GM12878 (cell line): ENCODE results near the gene CEP128. TPM values are rescaled to one million over a fixed set of nuclear protein-coding genes. Genes with fewer than 3 reads are reported as not detected.

Experiments used
- ATAC-seq: fragments of 200-7000 bp; cut with Tn5 transposase; 3 replicates; pipeline ENCODE4 v1.9.1; 2020; ENCODE audit warnings: mild to moderate bottlenecking, moderate library complexity
- BruUV-seq: library from RNA; stranded (reverse); fragments of 400-500 nt; replicated peaks from 2 replicates; lab custom pipeline; 2021; lab: Mats Ljungman, UMichigan
- CTCF ChIA-PET: fragments of 300-600 bp; sonication (Branson Sonifier 250); formaldehyde crosslinking; extraction: SDS; loops from one replicate; lab custom pipeline; 2021; ENCODE audit warnings: inconsistent platforms; lab: Yijun Ruan, JAX
- POLR2A ChIA-PET: fragments of 350-600 bp; formaldehyde crosslinking; extraction: SDS; loops from one replicate; lab custom pipeline; 2021; ENCODE audit warnings: inconsistent platforms; lab: Charles Lee
- RAD21 ChIA-PET: fragments of 300-600 bp; sonication (Branson Sonifier 250); formaldehyde crosslinking; loops from one replicate; lab custom pipeline; 2023; ENCODE audit warnings: antibody characterized with exemption; ENCODE audit not compliant: unreplicated experiment; lab: Charles Lee
- SMC1A ChIA-PET: fragments of 300-600 bp; sonication (Branson Sonifier 250); formaldehyde crosslinking; loops from one replicate; lab custom pipeline; 2023; ENCODE audit not compliant: unreplicated experiment, uncharacterized antibody; lab: Charles Lee
- DNase-seq: peaks from one replicate; pipeline ENCODE4 v3.0.0-alpha.2; 2011; ENCODE audit warnings: low read depth, low spot score
- FAIRE-seq: peaks from 3 replicates; lab custom pipeline; 2011; peaks lifted over from hg19 to GRCh38; lab: Jason Lieb, UNC
- H2AFZ ChIP-seq: 2 replicates; pipeline ENCODE4 v1.6.0; 2011; ENCODE audit warnings: low read depth, low read length, control low read depth; ENCODE audit not compliant: control insufficient read depth
- H3K27ac ChIP-seq: 2 replicates; pipeline ENCODE4 v1.5.1; 2011; ENCODE audit warnings: control low read depth; ENCODE audit not compliant: control insufficient read depth, insufficient read depth
- H3K27me3 ChIP-seq, 2 experiments: replicated peaks in 1 of 2; 2 replicates each; pipeline versions ENCODE4 v1.6.0 to v1.6.1; 2011; ENCODE audit warnings: low read length in 1 of 2; ENCODE audit not compliant: control insufficient read depth in 2 of 2, insufficient read depth in 2 of 2
- H3K36me3 ChIP-seq, 2 experiments: 2 replicates each; pipeline ENCODE4 v1.5.1; 2011; ENCODE audit warnings: low read length in 1 of 2; ENCODE audit not compliant: control insufficient read depth in 2 of 2, insufficient read depth in 2 of 2
- H3K4me1 ChIP-seq: 2 replicates; pipeline ENCODE4 v1.6.1; 2011; ENCODE audit warnings: mild to moderate bottlenecking, low read length, moderate library complexity, mixed read lengths; ENCODE audit not compliant: control insufficient read depth, insufficient read depth
- H3K4me2 ChIP-seq: 2 replicates; pipeline ENCODE4 v1.6.0; 2011; ENCODE audit warnings: control low read depth; ENCODE audit not compliant: control insufficient read depth, insufficient read depth
- H3K4me3 ChIP-seq: fragments of 200-600 bp; sonication (generic); 2 replicates; pipeline ENCODE4 v1.5.1; 2016
- H3K79me2 ChIP-seq: 2 replicates; pipeline ENCODE4 v1.6.0; 2011; ENCODE audit warnings: low read length; ENCODE audit not compliant: control insufficient read depth, insufficient read depth
- H3K9ac ChIP-seq: 2 replicates; pipeline ENCODE4 v1.8.0; 2011; ENCODE audit warnings: low read length, control low read depth, mixed read lengths; ENCODE audit not compliant: control insufficient read depth, insufficient read depth
- H3K9me3 ChIP-seq: replicated peaks from 3 replicates; pipeline ENCODE4 v1.5.1; 2011; ENCODE audit warnings: mild to moderate bottlenecking, low read length; ENCODE audit not compliant: control insufficient read depth, insufficient read depth
- H4K20me1 ChIP-seq: 2 replicates; pipeline ENCODE4 v1.6.0; 2011; ENCODE audit not compliant: control insufficient read depth, insufficient read depth
- ASH2L ChIP-seq: fragments of 300-600, 200-600 bp; sonication (generic); IDR thresholded peaks from 2 replicates; pipeline ENCODE4 v1.6.1; 2017; ENCODE audit warnings: low read depth, mild to moderate bottlenecking, borderline replicate concordance
- NFYA ChIP-seq: IDR thresholded peaks from 2 replicates; pipeline ENCODE4 v1.6.1; 2011; ENCODE audit warnings: low read depth, mild to moderate bottlenecking, low read length, improper control_type of control experiment, borderline replicate concordance
- NRF1 ChIP-seq: conservative IDR thresholded peaks from 2 replicates; pipeline ENCODE4 v1.6.1; 2011; ENCODE audit warnings: mild to moderate bottlenecking, low read depth, low read length, improper control_type of control experiment
- RBBP5 ChIP-seq: fragments of 200-600 bp; sonication (generic); conservative IDR thresholded peaks from 2 replicates; pipeline ENCODE4 v1.6.1; 2016
- RFX5 ChIP-seq: IDR thresholded peaks from 2 replicates; pipeline ENCODE4 v1.6.1; 2011; ENCODE audit warnings: low read depth, low read length, improper control_type of control experiment
- SIX5 ChIP-seq: IDR thresholded peaks from 2 replicates; pipeline ENCODE4 v1.6.1; 2011; ENCODE audit warnings: mild to moderate bottlenecking, low read depth, low read length, moderate library complexity; ENCODE audit not compliant: severe bottlenecking
- SMARCA5 ChIP-seq: fragments of 450-650 bp; IDR thresholded peaks from 2 replicates; pipeline ENCODE4 v1.6.1; 2017; ENCODE audit warnings: mild to moderate bottlenecking
- SMC3 ChIP-seq: IDR thresholded peaks from 2 replicates; pipeline ENCODE4 v1.6.1; 2011; ENCODE audit warnings: low read length, improper control_type of control experiment, borderline replicate concordance
- STAT1 ChIP-seq: fragments of 450-650 bp; conservative IDR thresholded peaks from 2 replicates; pipeline ENCODE4 v1.6.1; 2014; ENCODE audit warnings: antibody characterized with exemption, mild to moderate bottlenecking
- ZBTB40 ChIP-seq: fragments of 450-650 bp; IDR thresholded peaks from 2 replicates; pipeline ENCODE4 v1.6.1; 2016; ENCODE audit warnings: mild to moderate bottlenecking, moderate library complexity, borderline replicate concordance
- ZNF384 ChIP-seq: IDR thresholded peaks from 2 replicates; pipeline ENCODE4 v1.6.1; 2012; ENCODE audit warnings: low read depth, mild to moderate bottlenecking, low read length, improper control_type of control experiment, borderline replicate concordance
- ZNF592 ChIP-seq: fragments of 450-650 bp; IDR thresholded peaks from 2 replicates; pipeline ENCODE4 v1.6.1; 2017; ENCODE audit warnings: mild to moderate bottlenecking, moderate library complexity
- WGBS: methylation state at CpG from one replicate; pipeline ENCODE4 v1.1.6; 2016; ENCODE audit warnings: low lambda C conversion rate; ENCODE audit not compliant: insufficient replicate concordance, insufficient coverage; ENCODE audit errors: missing lambda C conversion rate; 5-methylcytosine and 5-hydroxymethylcytosine counted together
- in situ Hi-C: fragments of 300-500 bp; cut with MboI; formaldehyde crosslinking; loops from 9 replicates; pipeline ENCODE4 v1.14.3; 2018; ENCODE audit warnings: mixed read lengths
- intact Hi-C: fragments of 100-400 bp; cut with micrococcal nuclease; formaldehyde crosslinking; loops from one replicate; pipeline ENCODE4 v1.14.2; 2022; ENCODE audit not compliant: unreplicated experiment
- polyA plus RNA-seq, 11 experiments: library from polyadenylated mRNA; depleted of rRNA in 4 of 11; unstranded in 6 of 11; stranded (reverse) in 5 of 11; fragments of >200 nt; fragmentation: Nextera tagmentation in 4 of 11; fragmentation: Illumina TruSeq in 1 of 11; extraction: Ambion mirVana in 4 of 11; extraction: Trizol in 1 of 11; gene quantifications; 1 replicate in 1 of 11; 2 replicates in 10 of 11; pipeline versions ENCODE4 v1.2.1 to v1.2.3, GENCODE V29; 2011 to 2016; ENCODE audit warnings: inconsistent platforms in 2 of 11, missing spikeins in 2 of 11, low read depth in 1 of 11
- total RNA-seq, 4 experiments: library from RNA; depleted of rRNA in 3 of 4; stranded (reverse); fragments of >200 nt in 3 of 4; fragmentation: Illumina TruSeq in 1 of 4; extraction: Trizol in 1 of 4; gene quantifications; 2 replicates each; pipeline versions ENCODE4 v1.2.1 to v1.2.3, GENCODE V29; 2013 to 2021
- TF ChIP-seq, protein P1 (sequence below), 3 experiments: IDR thresholded peaks in 2 of 3; conservative IDR thresholded peaks in 1 of 3; 2 replicates each; pipeline ENCODE4 v1.5.1; 2011; ENCODE audit warnings: low read depth in 3 of 3, low read length in 3 of 3, mild to moderate bottlenecking in 3 of 3, control low read depth in 2 of 3, moderate library complexity in 2 of 3, inconsistent platforms in 1 of 3, mixed read lengths in 1 of 3; ENCODE audit not compliant: control insufficient read depth in 2 of 3, insufficient read depth in 1 of 3; ENCODE audit errors: extremely low read depth in 1 of 3

The CEP128 gene
- total and polyA plus RNA-seq, 10 of the 15 experiments (the other 5 are each of a cell fraction or from before 2014, with no cell fraction given) = 1.1 to 6.7 (median 3.4) TPM

GRCh38 chr14:80850197-80850814 is 91.2 kb downstream of the CEP128 start:
- H3K4me3 ChIP-seq = no peak overlapping the region
- no peak overlapping the region for H3K4me2 ChIP-seq
- ChIA-PET POLR2A (no interaction called here), CTCF (interaction anchor here (0.7 to 3.2 kb wide), 18 partner anchors 10 to 1882 kb away, joined by 3 to 47 read pairs (median 6); no protein-coding TSS in a partner anchor), RAD21 (interaction anchor here (0.9 to 2.8 kb wide), 5 partner anchors 14 to 794 kb away, joined by 3 to 17 read pairs (median 4); no protein-coding TSS in a partner anchor), SMC1A (interaction anchor here (0.9 to 3.0 kb wide), 9 partner anchors 10 to 794 kb away, joined by 3 to 21 read pairs (median 4); partner anchors contain the start of gene CEP128)
- H3K79me2 ChIP-seq = no peaks in the 10 kb centered on the region
- no peak overlapping the region for H2AFZ ChIP-seq
- H3K9me3 ChIP-seq = no peaks in the 10 kb centered on the region
- peak; percentile 61 for FAIRE-seq
- peak; percentile 73 for ATAC-seq
- BruUV-seq = no TSS peak
- WGBS = 17% methylated on average over 4 of the region's 4 CpGs
- no peak for DNase-seq
- H3K27me3 ChIP-seq = no peaks in the 10 kb centered on the region
- H4K20me1 ChIP-seq = no peaks in the 10 kb centered on the region
- H3K9ac ChIP-seq = no peak overlapping the region
- in situ Hi-C loops (no loop called here), intact Hi-C loops (loop anchor here (2.0 kb wide), 3 partner anchors 138 to 794 kb away; no protein-coding TSS in a partner anchor)
- H3K4me1 ChIP-seq = no peaks in the 10 kb centered on the region
- H3K36me3 ChIP-seq = no peaks in the 10 kb centered on the region
- no peak overlapping the region for H3K27ac ChIP-seq
- no peak for TF ChIP-seq RBBP5
- TF ChIP-seq, protein P1, sequence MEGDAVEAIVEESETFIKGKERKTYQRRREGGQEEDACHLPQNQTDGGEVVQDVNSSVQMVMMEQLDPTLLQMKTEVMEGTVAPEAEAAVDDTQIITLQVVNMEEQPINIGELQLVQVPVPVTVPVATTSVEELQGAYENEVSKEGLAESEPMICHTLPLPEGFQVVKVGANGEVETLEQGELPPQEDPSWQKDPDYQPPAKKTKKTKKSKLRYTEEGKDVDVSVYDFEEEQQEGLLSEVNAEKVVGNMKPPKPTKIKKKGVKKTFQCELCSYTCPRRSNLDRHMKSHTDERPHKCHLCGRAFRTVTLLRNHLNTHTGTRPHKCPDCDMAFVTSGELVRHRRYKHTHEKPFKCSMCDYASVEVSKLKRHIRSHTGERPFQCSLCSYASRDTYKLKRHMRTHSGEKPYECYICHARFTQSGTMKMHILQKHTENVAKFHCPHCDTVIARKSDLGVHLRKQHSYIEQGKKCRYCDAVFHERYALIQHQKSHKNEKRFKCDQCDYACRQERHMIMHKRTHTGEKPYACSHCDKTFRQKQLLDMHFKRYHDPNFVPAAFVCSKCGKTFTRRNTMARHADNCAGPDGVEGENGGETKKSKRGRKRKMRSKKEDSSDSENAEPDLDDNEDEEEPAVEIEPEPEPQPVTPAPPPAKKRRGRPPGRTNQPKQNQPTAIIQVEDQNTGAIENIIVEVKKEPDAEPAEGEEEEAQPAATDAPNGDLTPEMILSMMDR (IDR thresholded peaks at IDR 0.05 in 2 of 3, conservative IDR thresholded peaks at IDR 0.05 in 1 of 3; ENCODE audit: control insufficient read depth in 2 of 3, extremely low read depth in 1 of 3, insufficient read depth in 1 of 3, low read depth in 3 of 3, low read length in 3 of 3) = peak; percentile 30 to 60 (median 33); a peak in 2 of 6 replicates
- no peak for TF ChIP-seq STAT1
- no peak for TF ChIP-seq ASH2L
- peak; percentile 65; the same call in 1 of the 2 replicates for TF ChIP-seq SMC3
- TF ChIP-seq ZNF592 = peak; percentile 33; the same call in 1 of the 2 replicates
- TF ChIP-seq SMARCA5 = no peak
- TF ChIP-seq NFYA = no peak
- no peak for TF ChIP-seq SIX5
- peak; percentile 56 for TF ChIP-seq ZBTB40
- TF ChIP-seq NRF1 = no peak
- TF ChIP-seq ZNF384 = no peak
- TF ChIP-seq RFX5 = no peak
